Posterior vena cava (tissue), 2 donors: ENCODE results near the gene BMF. TPM values are rescaled to one million over a fixed set of nuclear protein-coding genes. Genes with fewer than 3 reads are reported as not detected.

Source experiments
- DNase-seq: peaks from one replicate; pipeline ENCODE4 v3.0.0-alpha.2; 2020; ENCODE audit warnings: low spot score
- intact Hi-C, 2 donors: fragments of 100-400 bp; cut with DNase I; formaldehyde crosslinking; loops; one replicate each; pipeline versions ENCODE4 v1.14.1 to v1.14.2; 2022 to 2023
- total RNA-seq, 2 donors: library from RNA; stranded (reverse); fragmentation: NEBNext Ultra II Directional; extraction: Animal tissue kit (Norgen Biotek cat#: 25700); gene quantifications; one replicate each; pipeline ENCODE4 v1.2.1, GENCODE V29; 2021
- donor health status: DM: yes; HTN: yes; CAD: no.
- donor health status: DM: yes; HTN: yes; CAD: no.

BMF gene
- total RNA-seq, 2 donors from 2014 or later, result 3.0 to 5.0 TPM

- intact Hi-C loops, result loop anchor here in 1 of 2 donors (2.0 to 5.0 kb wide), 2 partner anchors 55 to 227 kb away; no protein-coding TSS in a partner anchor
- DNase-seq, result peak; percentile 45
These were observed 63.0 kb downstream of the BMF start for GRCh38 chr15:40045572-40046217.

- DNase-seq, result peak; percentile 97
- intact Hi-C loops, result loop anchor here in 1 of 2 donors (2.0 to 5.0 kb wide), 2 partner anchors 56 to 227 kb away; no protein-coding TSS in a partner anchor
These were observed 63.7 kb downstream of the BMF start for GRCh38 chr15:40044717-40045571.

GRCh38 chr15:40043927-40044716, 64.6 kb downstream of the BMF start:
- intact Hi-C loops, result loop anchor here in 1 of 2 donors (2.0 kb wide), 1 partner anchor 57 kb away; no protein-coding TSS in a partner anchor
- no peak for DNase-seq

GRCh38 chr15:40042791-40043320, 65.8 kb downstream of the BMF start:
- intact Hi-C loops, result no loop called here
- peak; percentile 36 for DNase-seq

- intact Hi-C loops, result no loop called here
- no peak for DNase-seq
These were observed 67.9 kb downstream of the BMF start for GRCh38 chr15:40040770-40041169.

GRCh38 chr15:40040293-40040635, 68.4 kb downstream of the BMF start:
- DNase-seq, result no peak
- intact Hi-C loops, result no loop called here

GRCh38 chr15:40038638-40039543, 69.8 kb downstream of the BMF start, which contains the start of gene SRP14:
Gene SRP14, minus strand, starts transcription at chr15:40039181. Its CDS starts 65 bp downstream, at chr15:40039116.
- DNase-seq, result peak; percentile 98
- intact Hi-C loops, result no loop called here

- no peak for DNase-seq
- intact Hi-C loops, result no loop called here
These were observed 70.4 kb downstream of the BMF start for GRCh38 chr15:40038275-40038637.

Other genes with a start within 250 kb of the BMF start
- 10 to 100 TPM; 11.0 to 24.2 TPM for gene GPR176, start 188.6 kb downstream of the BMF start, total RNA-seq
- 10 to 100 TPM; 26.2 to 29.5 TPM for gene EIF2AK4, start 174.8 kb downstream of the BMF start, total RNA-seq
- 100 to 1,000 TPM; 148 to 160 TPM for gene SRP14, start 69.7 kb downstream of the BMF start, total RNA-seq
- gene BUB1B, start 52.2 kb upstream of the BMF start, total RNA-seq, result 1 to 10 TPM in 1 of 2 donors, under 1 TPM in 1; 0.86 to 1.2 TPM
- gene PAK6, start 130.2 kb upstream of the BMF start, total RNA-seq, result under 1 TPM; 0.37 to 0.38 TPM
- not detected for gene ANKRD63, start 174.2 kb upstream of the BMF start, total RNA-seq
- 10 to 100 TPM; 20.8 to 29.0 TPM for gene PLCB2, start 199.1 kb upstream of the BMF start, total RNA-seq
- gene INAFM2, start 214.8 kb upstream of the BMF start, total RNA-seq, result 10 to 100 TPM; 25.3 to 27.1 TPM
- 10 to 100 TPM; 29.2 to 31.2 TPM for gene CCDC9B, start 232.1 kb upstream of the BMF start, total RNA-seq
- not detected for gene PHGR1, start 242.2 kb upstream of the BMF start, total RNA-seq
- under 1 TPM; 0.05 to 0.32 TPM for gene DISP2, start 249.3 kb upstream of the BMF start, total RNA-seq